Measurements from ENCODE around the gene WSCD1.

WSCD1 gene

GRCh38 chr17:6107791-6108190 is 37.6 kb downstream of the WSCD1 start:
- no peak for DNase-seq (ENCODE audit: low read depth in 2 of 2)

GRCh38 chr17:6108382-6108781 is 38.2 kb downstream of the WSCD1 start:
- no peak for DNase-seq (ENCODE audit: low read depth in 2 of 2)

- no peak for DNase-seq (ENCODE audit: low read depth in 2 of 2)
Measured at GRCh38 chr17:6108987-6109386, 38.8 kb downstream of the WSCD1 start.

- no peak for DNase-seq (ENCODE audit: low read depth in 2 of 2)
Measured at GRCh38 chr17:6109536-6109935, 39.4 kb downstream of the WSCD1 start.

- DNase-seq (ENCODE audit: low read depth in 2 of 2): no peak
Measured at GRCh38 chr17:6110088-6110487, 39.9 kb downstream of the WSCD1 start.

- no peak for DNase-seq (ENCODE audit: low read depth in 2 of 2)
Measured at GRCh38 chr17:6110592-6110991, 40.4 kb downstream of the WSCD1 start.

- DNase-seq (ENCODE audit: low read depth in 2 of 2): no peak
Measured at GRCh38 chr17:6120351-6120750, 50.2 kb downstream of the WSCD1 start.

GRCh38 chr17:6124856-6125255 is 54.7 kb downstream of the WSCD1 start:
- no peak for DNase-seq (ENCODE audit: low read depth in 2 of 2)

GRCh38 chr17:6126768-6127167 is 56.6 kb downstream of the WSCD1 start:
- DNase-seq (ENCODE audit: low read depth in 2 of 2): no peak

GRCh38 chr17:6134721-6135120 is 64.5 kb downstream of the WSCD1 start:
- DNase-seq (ENCODE audit: low read depth in 2 of 2): no peak

GRCh38 chr17:6135236-6135635 is 65.1 kb downstream of the WSCD1 start:
- no peak for DNase-seq (ENCODE audit: low read depth in 2 of 2)

- no peak for DNase-seq (ENCODE audit: low read depth in 2 of 2)
Measured at GRCh38 chr17:6135996-6136395, 65.8 kb downstream of the WSCD1 start.

GRCh38 chr17:6137716-6138502 is 67.7 kb downstream of the WSCD1 start:
- DNase-seq (ENCODE audit: low read depth in 2 of 2): no peak

GRCh38 chr17:6138761-6139446 is 68.7 kb downstream of the WSCD1 start:
- DNase-seq (ENCODE audit: low read depth in 2 of 2): no peak

GRCh38 chr17:6139447-6139832 is 69.3 kb downstream of the WSCD1 start:
- DNase-seq (ENCODE audit: low read depth in 2 of 2): no peak

- DNase-seq (ENCODE audit: low read depth in 2 of 2): no peak
Measured at GRCh38 chr17:6140188-6140587, 70.0 kb downstream of the WSCD1 start.

GRCh38 chr17:6140728-6141330 is 70.7 kb downstream of the WSCD1 start:
- no peak for DNase-seq (ENCODE audit: low read depth in 2 of 2)

GRCh38 chr17:6142701-6143100 is 72.5 kb downstream of the WSCD1 start:
- no peak for DNase-seq (ENCODE audit: low read depth in 2 of 2)

- no peak for DNase-seq (ENCODE audit: low read depth in 2 of 2)
Measured at GRCh38 chr17:6145946-6146345, 75.8 kb downstream of the WSCD1 start.

GRCh38 chr17:6147042-6147441 is 76.9 kb downstream of the WSCD1 start:
- DNase-seq (ENCODE audit: low read depth in 2 of 2): no peak

- no peak for DNase-seq (ENCODE audit: low read depth in 2 of 2)
Measured at GRCh38 chr17:6153375-6153774, 83.2 kb downstream of the WSCD1 start.

- no peak for DNase-seq (ENCODE audit: low read depth in 2 of 2)
Measured at GRCh38 chr17:6157716-6158115, 87.5 kb downstream of the WSCD1 start.

Data from stimulated activated CD8-positive, alpha-beta memory T cell treated with anti-CD3 and anti-CD28 coated beads, Interleukin-2, amount 100 ng/mL, for 48 hours (primary cell).